ENCODE data around the gene TIE1.

The TIE1 gene

DNA sequence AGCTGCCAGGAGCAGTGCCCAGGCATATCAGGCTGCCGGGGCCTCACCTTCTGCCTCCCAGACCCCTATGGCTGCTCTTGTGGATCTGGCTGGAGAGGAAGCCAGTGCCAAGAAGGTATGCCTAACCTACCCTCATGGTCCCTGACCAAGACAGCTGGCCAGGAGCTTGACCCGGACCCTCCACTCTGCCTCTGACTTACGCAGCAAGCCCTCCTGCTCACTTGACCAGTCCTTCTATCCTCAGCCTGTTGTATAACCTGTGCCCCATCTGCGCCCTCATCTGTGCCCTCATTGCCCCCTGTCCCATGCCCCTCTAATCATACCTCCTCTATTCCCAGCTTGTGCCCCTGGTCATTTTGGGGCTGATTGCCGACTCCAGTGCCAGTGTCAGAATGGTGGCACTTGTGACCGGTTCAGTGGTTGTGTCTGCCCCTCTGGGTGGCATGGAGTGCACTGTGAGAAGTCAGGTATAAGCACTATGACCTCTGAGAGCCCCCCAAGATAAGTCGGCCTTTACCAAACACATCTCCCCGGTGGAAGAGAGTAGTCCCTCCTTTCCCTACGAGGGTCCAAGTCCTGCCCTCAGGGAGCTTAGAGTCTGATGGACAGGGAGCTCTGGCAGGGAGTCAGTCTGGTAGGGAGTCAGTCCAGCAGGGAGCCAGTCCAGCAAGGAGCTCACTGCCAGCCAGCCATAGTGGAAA is 6.8 kb downstream of the TIE1 start:
- Histone ChIP-seq H3K79me2 (ENCODE audit: low read length) (no peaks in the 10 kb centered on the region), H3K9ac (ENCODE audit: low read length) (no peak overlapping the region), H4K20me1 (ENCODE audit: insufficient read depth, low read length) (no peaks in the 10 kb centered on the region), H2AFZ (ENCODE audit: low read depth, low read length) (no peak overlapping the region), H3K4me1 (ENCODE audit: low read length) (no peaks in the 10 kb centered on the region), H3K36me3 (replicated peaks; ENCODE audit: low read depth, low read length) (no peaks in the 10 kb centered on the region), H3K4me2 (ENCODE audit: low read length) (no peak overlapping the region), H3K9me3 (ENCODE audit: insufficient read depth, low read length) (no peaks in the 10 kb centered on the region), H3K4me3 (ENCODE audit: low read length) (no peak overlapping the region), H3K27me3 (ENCODE audit: low read depth, low read length) (peaks cover 6% of the 10 kb centered on the region; the same call in 1 of the 2 replicates), H3K27ac (ENCODE audit: low read length) (no peak overlapping the region)
- TF ChIP-seq, protein P1, sequence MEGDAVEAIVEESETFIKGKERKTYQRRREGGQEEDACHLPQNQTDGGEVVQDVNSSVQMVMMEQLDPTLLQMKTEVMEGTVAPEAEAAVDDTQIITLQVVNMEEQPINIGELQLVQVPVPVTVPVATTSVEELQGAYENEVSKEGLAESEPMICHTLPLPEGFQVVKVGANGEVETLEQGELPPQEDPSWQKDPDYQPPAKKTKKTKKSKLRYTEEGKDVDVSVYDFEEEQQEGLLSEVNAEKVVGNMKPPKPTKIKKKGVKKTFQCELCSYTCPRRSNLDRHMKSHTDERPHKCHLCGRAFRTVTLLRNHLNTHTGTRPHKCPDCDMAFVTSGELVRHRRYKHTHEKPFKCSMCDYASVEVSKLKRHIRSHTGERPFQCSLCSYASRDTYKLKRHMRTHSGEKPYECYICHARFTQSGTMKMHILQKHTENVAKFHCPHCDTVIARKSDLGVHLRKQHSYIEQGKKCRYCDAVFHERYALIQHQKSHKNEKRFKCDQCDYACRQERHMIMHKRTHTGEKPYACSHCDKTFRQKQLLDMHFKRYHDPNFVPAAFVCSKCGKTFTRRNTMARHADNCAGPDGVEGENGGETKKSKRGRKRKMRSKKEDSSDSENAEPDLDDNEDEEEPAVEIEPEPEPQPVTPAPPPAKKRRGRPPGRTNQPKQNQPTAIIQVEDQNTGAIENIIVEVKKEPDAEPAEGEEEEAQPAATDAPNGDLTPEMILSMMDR (IDR thresholded peaks at IDR 0.05; ENCODE audit: low read depth, low read length), result no peak
- no peak for TF ChIP-seq EZH2phosphoT487 (IDR thresholded peaks at IDR 0.05; ENCODE audit: low read depth)

DNA sequence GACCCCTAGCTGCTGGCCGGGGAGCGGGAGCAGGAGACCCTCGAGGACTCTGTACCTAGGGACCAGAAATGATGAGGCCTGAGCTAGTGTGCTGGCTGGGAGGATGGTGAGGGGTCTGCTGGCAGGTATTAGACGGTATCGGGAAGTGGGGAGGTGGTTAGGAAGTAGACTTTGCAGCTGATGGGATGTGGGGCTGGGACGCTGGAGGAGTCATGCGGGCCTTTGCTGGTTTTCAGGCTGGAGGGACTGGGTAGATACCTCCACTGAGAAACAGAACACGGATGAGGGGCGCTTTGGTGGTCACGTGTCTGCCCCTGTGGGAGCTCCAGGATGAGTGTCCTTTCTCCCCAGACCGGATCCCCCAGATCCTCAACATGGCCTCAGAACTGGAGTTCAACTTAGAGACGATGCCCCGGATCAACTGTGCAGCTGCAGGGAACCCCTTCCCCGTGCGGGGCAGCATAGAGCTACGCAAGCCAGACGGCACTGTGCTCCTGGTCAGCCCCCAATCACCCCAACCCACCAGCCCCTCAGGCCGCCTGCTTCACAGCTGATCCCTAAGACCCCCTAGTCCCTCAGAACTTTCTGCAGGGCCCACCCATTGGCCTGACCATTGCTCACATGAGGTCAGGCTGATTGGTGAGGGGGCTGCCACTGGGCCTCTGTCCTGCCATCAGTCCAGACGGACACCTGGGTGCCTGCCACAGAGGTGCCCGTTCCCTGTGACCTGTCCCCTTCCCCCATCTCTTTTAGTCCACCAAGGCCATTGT is 8.0 kb downstream of the TIE1 start:
- no peak overlapping the region for H3K4me3 ChIP-seq (ENCODE audit: low read length)
- no peaks in the 10 kb centered on the region for H3K36me3 ChIP-seq (replicated peaks; ENCODE audit: low read depth, low read length)
- no peak overlapping the region for H3K27ac ChIP-seq (ENCODE audit: low read length)
- peaks cover 6% of the 10 kb centered on the region; the same call in 1 of the 2 replicates for H3K27me3 ChIP-seq (ENCODE audit: low read depth, low read length)
- TF ChIP-seq EZH2phosphoT487 (IDR thresholded peaks at IDR 0.05; ENCODE audit: low read depth), result no peak
- TF ChIP-seq, protein P1 (IDR thresholded peaks at IDR 0.05; ENCODE audit: low read depth, low read length), result no peak
- no peaks in the 10 kb centered on the region for H3K79me2 ChIP-seq (ENCODE audit: low read length)
- no peaks in the 10 kb centered on the region for H4K20me1 ChIP-seq (ENCODE audit: insufficient read depth, low read length)
- no peaks in the 10 kb centered on the region for H3K4me1 ChIP-seq (ENCODE audit: low read length)
- no peaks in the 10 kb centered on the region for H3K9me3 ChIP-seq (ENCODE audit: insufficient read depth, low read length)
- no peak overlapping the region for H2AFZ ChIP-seq (ENCODE audit: low read depth, low read length)
- H3K9ac ChIP-seq (ENCODE audit: low read length), result no peak overlapping the region
- H3K4me2 ChIP-seq (ENCODE audit: low read length), result no peak overlapping the region

DNA sequence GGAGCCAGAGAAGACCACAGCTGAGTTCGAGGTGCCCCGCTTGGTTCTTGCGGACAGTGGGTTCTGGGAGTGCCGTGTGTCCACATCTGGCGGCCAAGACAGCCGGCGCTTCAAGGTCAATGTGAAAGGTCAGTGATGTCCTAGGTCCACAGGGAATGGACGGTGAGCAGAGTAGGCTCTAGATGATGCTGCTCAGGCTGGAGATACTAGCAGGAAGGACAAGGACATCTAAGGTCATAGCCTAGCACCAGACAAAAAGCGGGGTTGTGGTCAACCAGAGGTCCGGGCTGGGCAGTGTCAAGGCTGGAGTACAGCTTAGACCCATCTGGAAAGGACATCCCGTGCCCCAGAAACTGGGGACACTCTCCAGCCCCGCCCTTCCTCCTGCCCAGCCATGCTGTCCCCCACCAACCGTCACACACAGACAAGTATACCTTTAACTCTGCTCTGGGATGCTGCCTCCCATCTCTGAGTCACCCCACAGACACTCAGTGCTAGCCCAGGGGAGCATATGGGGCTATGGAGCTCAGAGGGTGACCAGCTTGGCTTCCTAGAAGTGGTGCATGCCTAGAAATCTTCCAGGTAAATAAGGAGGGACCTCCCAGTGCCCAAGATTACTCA is 8.7 kb downstream of the TIE1 start:
- no peak for TF ChIP-seq EZH2phosphoT487 (IDR thresholded peaks at IDR 0.05; ENCODE audit: low read depth)
- TF ChIP-seq, protein P1 (IDR thresholded peaks at IDR 0.05; ENCODE audit: low read depth, low read length), result no peak

DNA sequence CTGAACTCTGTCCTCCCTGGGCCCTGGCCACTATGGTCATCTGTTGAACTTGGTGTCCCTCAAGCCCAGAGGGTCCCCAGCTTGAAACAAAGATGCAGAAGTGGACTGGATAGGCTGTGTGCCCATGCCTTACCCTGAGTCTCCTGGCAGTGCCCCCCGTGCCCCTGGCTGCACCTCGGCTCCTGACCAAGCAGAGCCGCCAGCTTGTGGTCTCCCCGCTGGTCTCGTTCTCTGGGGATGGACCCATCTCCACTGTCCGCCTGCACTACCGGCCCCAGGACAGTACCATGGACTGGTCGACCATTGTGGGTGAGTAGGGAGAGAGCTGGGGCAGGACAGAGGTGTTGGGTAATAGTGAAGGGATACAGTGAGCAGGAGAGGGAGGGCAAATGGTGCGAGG is 10.7 kb downstream of the TIE1 start:
- no peak overlapping the region for H3K4me2 ChIP-seq (ENCODE audit: low read length)
- no peaks in the 10 kb centered on the region for H3K27me3 ChIP-seq (ENCODE audit: low read depth, low read length)
- no peaks in the 10 kb centered on the region for H3K79me2 ChIP-seq (ENCODE audit: low read length)
- H3K27ac ChIP-seq (ENCODE audit: low read length), result no peak overlapping the region
- TF ChIP-seq, protein P1 (IDR thresholded peaks at IDR 0.05; ENCODE audit: low read depth, low read length), result no peak
- TF ChIP-seq EZH2phosphoT487 (IDR thresholded peaks at IDR 0.05; ENCODE audit: low read depth), result no peak
- H4K20me1 ChIP-seq (ENCODE audit: insufficient read depth, low read length), result no peaks in the 10 kb centered on the region
- no peaks in the 10 kb centered on the region for H3K36me3 ChIP-seq (replicated peaks; ENCODE audit: low read depth, low read length)
- H3K9me3 ChIP-seq (ENCODE audit: insufficient read depth, low read length), result no peaks in the 10 kb centered on the region
- no peak overlapping the region for H2AFZ ChIP-seq (ENCODE audit: low read depth, low read length)
- no peak overlapping the region for H3K4me3 ChIP-seq (ENCODE audit: low read length)
- H3K4me1 ChIP-seq (ENCODE audit: low read length), result no peaks in the 10 kb centered on the region
- H3K9ac ChIP-seq (ENCODE audit: low read length), result no peak overlapping the region

More for the DNA sequence above, 8.7 kb downstream of the TIE1 start:
- H3K36me3 ChIP-seq (replicated peaks; ENCODE audit: low read depth, low read length), result no peaks in the 10 kb centered on the region
- no peaks in the 10 kb centered on the region for H4K20me1 ChIP-seq (ENCODE audit: insufficient read depth, low read length)
- no peak overlapping the region for H3K4me2 ChIP-seq (ENCODE audit: low read length)
- no peak overlapping the region for H3K27ac ChIP-seq (ENCODE audit: low read length)
- no peaks in the 10 kb centered on the region for H3K4me1 ChIP-seq (ENCODE audit: low read length)
- H3K9ac ChIP-seq (ENCODE audit: low read length), result no peak overlapping the region
- no peak overlapping the region for H2AFZ ChIP-seq (ENCODE audit: low read depth, low read length)
- H3K27me3 ChIP-seq (ENCODE audit: low read depth, low read length), result peaks cover 6% of the 10 kb centered on the region; the same call in 1 of the 2 replicates
- no peaks in the 10 kb centered on the region for H3K9me3 ChIP-seq (ENCODE audit: insufficient read depth, low read length)
- H3K4me3 ChIP-seq (ENCODE audit: low read length), result no peak overlapping the region
- H3K79me2 ChIP-seq (ENCODE audit: low read length), result no peaks in the 10 kb centered on the region

Measured in OCI-LY3 (cell line).